Memory B cell (primary cell): ENCODE data around the gene SSC5D.

Experiments used
- ATAC-seq: fragments of 150-1000 bp; cut with Tn5 transposase; 2 replicates; pipeline ENCODE4 v1.10.0; 2021; ENCODE audit warnings: low read depth, mild to moderate bottlenecking, moderate library complexity
- DNase-seq, 2 donors: peaks; one replicate each; pipeline ENCODE4 v3.0.0; 2022; ENCODE audit warnings: low spot score in 2 of 2
- H3K27ac Mint-ChIP-seq: one replicate; pipeline ENCODE4 v1.8.0; 2022; ENCODE audit warnings: mild to moderate bottlenecking, moderate library complexity, mixed read lengths
- H3K27me3 Mint-ChIP-seq: one replicate; pipeline ENCODE4 v1.8.0; 2022; ENCODE audit warnings: mixed read lengths
- H3K36me3 Mint-ChIP-seq: one replicate; pipeline ENCODE4 v1.8.0; 2022; ENCODE audit warnings: mild to moderate bottlenecking, mixed read lengths
- H3K4me1 Mint-ChIP-seq: one replicate; pipeline ENCODE4 v1.8.0; 2022; ENCODE audit warnings: mixed read lengths
- H3K4me3 Mint-ChIP-seq: one replicate; pipeline ENCODE4 v1.8.0; 2022; ENCODE audit warnings: mild to moderate bottlenecking, moderate library complexity, mixed read lengths
- H3K9me3 Mint-ChIP-seq: one replicate; pipeline ENCODE4 v1.8.0; 2022; ENCODE audit warnings: mixed read lengths

SSC5D gene

GRCh38 chr19:55449469-55449868 lies 38.8 kb upstream of the SSC5D start:
- peaks cover 23% of the 10 kb centered on the region for H3K27me3 Mint-ChIP-seq
- no peak overlapping the region for H3K4me3 Mint-ChIP-seq
- H3K36me3 Mint-ChIP-seq = peaks cover 9% of the 10 kb centered on the region
- no peaks in the 10 kb centered on the region for H3K9me3 Mint-ChIP-seq
- DNase-seq (no peak), ATAC-seq (no peak)
- peaks cover 14% of the 10 kb centered on the region for H3K4me1 Mint-ChIP-seq
- no peak overlapping the region for H3K27ac Mint-ChIP-seq

GRCh38 chr19:55451163-55451964 lies 36.9 kb upstream of the SSC5D start:
- DNase-seq (no peak), ATAC-seq (peak; percentile 47)
- Mint-ChIP-seq H3K27me3 (peaks cover 18% of the 10 kb centered on the region), H3K4me1 (peaks cover 14% of the 10 kb centered on the region), H3K27ac (peak overlapping the region; percentile 89), H3K9me3 (no peaks in the 10 kb centered on the region), H3K36me3 (peaks cover 18% of the 10 kb centered on the region), H3K4me3 (peak overlapping the region; percentile 67)

- DNase-seq (no peak), ATAC-seq (peak; percentile 38)
- Mint-ChIP-seq H3K27ac (no peak overlapping the region), H3K9me3 (no peaks in the 10 kb centered on the region), H3K4me1 (peaks cover 14% of the 10 kb centered on the region), H3K36me3 (peaks cover 18% of the 10 kb centered on the region), H3K4me3 (peak overlapping the region; percentile 67), H3K27me3 (peaks cover 18% of the 10 kb centered on the region)
Measured at GRCh38 chr19:55451965-55452748, 36.1 kb upstream of the SSC5D start.

- H3K27me3 Mint-ChIP-seq = peaks cover 18% of the 10 kb centered on the region
- ATAC-seq = peak; percentile 24
- H3K4me3 Mint-ChIP-seq = no peak overlapping the region
- H3K27ac Mint-ChIP-seq = no peak overlapping the region
- peaks cover 18% of the 10 kb centered on the region for H3K36me3 Mint-ChIP-seq
- no peaks in the 10 kb centered on the region for H3K9me3 Mint-ChIP-seq
- no peak for DNase-seq
- H3K4me1 Mint-ChIP-seq = peaks cover 14% of the 10 kb centered on the region
Measured at GRCh38 chr19:55452749-55453346, 35.4 kb upstream of the SSC5D start.

- no peaks in the 10 kb centered on the region for H3K9me3 Mint-ChIP-seq
- H3K27ac Mint-ChIP-seq = peak overlapping the region; percentile 9
- H3K27me3 Mint-ChIP-seq = peaks cover 18% of the 10 kb centered on the region
- no peak for ATAC-seq
- peak overlapping the region; percentile 44 for H3K4me3 Mint-ChIP-seq
- peaks cover 14% of the 10 kb centered on the region for H3K4me1 Mint-ChIP-seq
- peaks cover 18% of the 10 kb centered on the region for H3K36me3 Mint-ChIP-seq
- DNase-seq = no peak
Measured at GRCh38 chr19:55453511-55454260, 34.5 kb upstream of the SSC5D start.

GRCh38 chr19:55454787-55455243 lies 33.4 kb upstream of the SSC5D start:
- DNase-seq (peak in 1 of 2 donors; percentile 39), ATAC-seq (no peak)
- Mint-ChIP-seq H3K4me1 (peaks cover 14% of the 10 kb centered on the region), H3K27ac (no peak overlapping the region), H3K4me3 (no peak overlapping the region), H3K27me3 (peaks cover 16% of the 10 kb centered on the region), H3K36me3 (peaks cover 18% of the 10 kb centered on the region), H3K9me3 (no peaks in the 10 kb centered on the region)

- H3K27ac Mint-ChIP-seq = no peak overlapping the region
- ATAC-seq (no peak), DNase-seq (no peak)
- peaks cover 16% of the 10 kb centered on the region for H3K36me3 Mint-ChIP-seq
- H3K9me3 Mint-ChIP-seq = no peaks in the 10 kb centered on the region
- peaks cover 15% of the 10 kb centered on the region for H3K4me1 Mint-ChIP-seq
- H3K4me3 Mint-ChIP-seq = no peak overlapping the region
- peaks cover 11% of the 10 kb centered on the region for H3K27me3 Mint-ChIP-seq
Measured at GRCh38 chr19:55455576-55456235, 32.5 kb upstream of the SSC5D start.

GRCh38 chr19:55456347-55456746 lies 31.9 kb upstream of the SSC5D start:
- Mint-ChIP-seq H3K4me3 (no peak overlapping the region), H3K27ac (no peak overlapping the region), H3K4me1 (peaks cover 15% of the 10 kb centered on the region), H3K27me3 (peaks cover 7% of the 10 kb centered on the region), H3K36me3 (peaks cover 15% of the 10 kb centered on the region), H3K9me3 (no peaks in the 10 kb centered on the region)
- ATAC-seq = no peak
- no peak for DNase-seq

- Mint-ChIP-seq H3K36me3 (peaks cover 15% of the 10 kb centered on the region), H3K27me3 (peaks cover 4% of the 10 kb centered on the region), H3K27ac (no peak overlapping the region), H3K9me3 (no peaks in the 10 kb centered on the region), H3K4me3 (no peak overlapping the region), H3K4me1 (peaks cover 18% of the 10 kb centered on the region)
- DNase-seq = no peak
- no peak for ATAC-seq
Measured at GRCh38 chr19:55457683-55458457, 30.4 kb upstream of the SSC5D start.

- no peaks in the 10 kb centered on the region for H3K9me3 Mint-ChIP-seq
- H3K4me3 Mint-ChIP-seq = peak overlapping the region; percentile 86
- no peak overlapping the region for H3K27ac Mint-ChIP-seq
- H3K36me3 Mint-ChIP-seq = peaks cover 9% of the 10 kb centered on the region
- peaks cover 2% of the 10 kb centered on the region for H3K27me3 Mint-ChIP-seq
- DNase-seq (no peak), ATAC-seq (no peak)
- peaks cover 18% of the 10 kb centered on the region for H3K4me1 Mint-ChIP-seq
Measured at GRCh38 chr19:55459551-55459949, 28.7 kb upstream of the SSC5D start.

GRCh38 chr19:55459950-55460657 lies 28.1 kb upstream of the SSC5D start:
- Mint-ChIP-seq H3K4me1 (peaks cover 18% of the 10 kb centered on the region), H3K36me3 (peaks cover 6% of the 10 kb centered on the region), H3K27ac (peak overlapping the region; percentile 85), H3K27me3 (peaks cover 2% of the 10 kb centered on the region), H3K4me3 (peak overlapping the region; percentile 86), H3K9me3 (no peaks in the 10 kb centered on the region)
- no peak for ATAC-seq
- no peak for DNase-seq

GRCh38 chr19:55460670-55461258 lies 27.5 kb upstream of the SSC5D start:
- Mint-ChIP-seq H3K4me1 (peaks cover 18% of the 10 kb centered on the region), H3K36me3 (peaks cover 1% of the 10 kb centered on the region), H3K9me3 (no peaks in the 10 kb centered on the region), H3K27ac (peak overlapping the region; percentile 85), H3K4me3 (peak overlapping the region; percentile 86), H3K27me3 (peaks cover 2% of the 10 kb centered on the region)
- ATAC-seq (no peak), DNase-seq (no peak)
